ENCODE measurements around the gene JADE1.

Gene JADE1

GRCh38 chr4:128840711-128841318 is 31.3 kb downstream of the JADE1 start:
- DNase-seq (ENCODE audit: low read depth in 2 of 3, low spot score in 1 of 3), result no peak

- no peak for DNase-seq (ENCODE audit: low read depth in 2 of 3, low spot score in 1 of 3)
These were observed 31.9 kb downstream of the JADE1 start for GRCh38 chr4:128841402-128841801.

GRCh38 chr4:128844931-128845330 is 35.4 kb downstream of the JADE1 start:
- no peak for DNase-seq (ENCODE audit: low read depth in 2 of 3, low spot score in 1 of 3)

- no peak for DNase-seq (ENCODE audit: low read depth in 2 of 3, low spot score in 1 of 3)
These were observed 36.6 kb downstream of the JADE1 start for GRCh38 chr4:128846063-128846462.

GRCh38 chr4:128847082-128847724 is 37.7 kb downstream of the JADE1 start:
- DNase-seq (ENCODE audit: low read depth in 2 of 3, low spot score in 1 of 3), result no peak

- no peak for DNase-seq (ENCODE audit: low read depth in 2 of 3, low spot score in 1 of 3)
These were observed 39.0 kb downstream of the JADE1 start for GRCh38 chr4:128848461-128848860.

- DNase-seq (ENCODE audit: low read depth in 2 of 3, low spot score in 1 of 3), result no peak
These were observed 40.8 kb downstream of the JADE1 start for GRCh38 chr4:128850252-128850651.

- no peak for DNase-seq (ENCODE audit: low read depth in 2 of 3, low spot score in 1 of 3)
These were observed 44.2 kb downstream of the JADE1 start for GRCh38 chr4:128853741-128854140.

GRCh38 chr4:128854433-128854832 is 44.9 kb downstream of the JADE1 start:
- no peak for DNase-seq (ENCODE audit: low read depth in 2 of 3, low spot score in 1 of 3)

GRCh38 chr4:128855621-128856020 is 46.1 kb downstream of the JADE1 start:
- no peak for DNase-seq (ENCODE audit: low read depth in 2 of 3, low spot score in 1 of 3)

GRCh38 chr4:128856246-128856645 is 46.7 kb downstream of the JADE1 start:
- no peak for DNase-seq (ENCODE audit: low read depth in 2 of 3, low spot score in 1 of 3)

- no peak for DNase-seq (ENCODE audit: low read depth in 2 of 3, low spot score in 1 of 3)
These were observed 49.6 kb downstream of the JADE1 start for GRCh38 chr4:128858879-128859671.

- no peak for DNase-seq (ENCODE audit: low read depth in 2 of 3, low spot score in 1 of 3)
These were observed 50.6 kb downstream of the JADE1 start for GRCh38 chr4:128859887-128860677.

GRCh38 chr4:128861856-128862518 is 52.5 kb downstream of the JADE1 start:
- DNase-seq (ENCODE audit: low read depth in 2 of 3, low spot score in 1 of 3), result no peak

- DNase-seq (ENCODE audit: low read depth in 2 of 3, low spot score in 1 of 3), result peak in 2 of 3 donors; percentile 25 to 27
These were observed 53.3 kb downstream of the JADE1 start for GRCh38 chr4:128862608-128863311.

GRCh38 chr4:128863312-128864075 is 54.0 kb downstream of the JADE1 start:
- peak; percentile 8 to 71 (median 48) for DNase-seq (ENCODE audit: low read depth in 2 of 3, low spot score in 1 of 3)

- no peak for DNase-seq (ENCODE audit: low read depth in 2 of 3, low spot score in 1 of 3)
These were observed 55.6 kb downstream of the JADE1 start for GRCh38 chr4:128865132-128865531.

GRCh38 chr4:128866269-128866668 is 56.8 kb downstream of the JADE1 start:
- no peak for DNase-seq (ENCODE audit: low read depth in 2 of 3, low spot score in 1 of 3)

GRCh38 chr4:128866691-128867090 is 57.2 kb downstream of the JADE1 start:
- no peak for DNase-seq (ENCODE audit: low read depth in 2 of 3, low spot score in 1 of 3)

- DNase-seq (ENCODE audit: low read depth in 2 of 3, low spot score in 1 of 3), result no peak
These were observed 59.3 kb downstream of the JADE1 start for GRCh38 chr4:128868758-128869157.

All from stimulated activated CD4-positive, alpha-beta T cell treated with anti-CD3 and anti-CD28 coated beads, Interleukin-12 subunit alpha, Interleukin-12 subunit beta, amount 100 ng/mL, for 48 hours (primary cell).